ENCODE measurements around the gene PIP5K1C.
"Not testable (repeated sequence)": the region's sequence is repeated elsewhere in the genome, so short reads cannot be mapped to it uniquely, and the experiment has no call there.

Gene PIP5K1C

DNA sequence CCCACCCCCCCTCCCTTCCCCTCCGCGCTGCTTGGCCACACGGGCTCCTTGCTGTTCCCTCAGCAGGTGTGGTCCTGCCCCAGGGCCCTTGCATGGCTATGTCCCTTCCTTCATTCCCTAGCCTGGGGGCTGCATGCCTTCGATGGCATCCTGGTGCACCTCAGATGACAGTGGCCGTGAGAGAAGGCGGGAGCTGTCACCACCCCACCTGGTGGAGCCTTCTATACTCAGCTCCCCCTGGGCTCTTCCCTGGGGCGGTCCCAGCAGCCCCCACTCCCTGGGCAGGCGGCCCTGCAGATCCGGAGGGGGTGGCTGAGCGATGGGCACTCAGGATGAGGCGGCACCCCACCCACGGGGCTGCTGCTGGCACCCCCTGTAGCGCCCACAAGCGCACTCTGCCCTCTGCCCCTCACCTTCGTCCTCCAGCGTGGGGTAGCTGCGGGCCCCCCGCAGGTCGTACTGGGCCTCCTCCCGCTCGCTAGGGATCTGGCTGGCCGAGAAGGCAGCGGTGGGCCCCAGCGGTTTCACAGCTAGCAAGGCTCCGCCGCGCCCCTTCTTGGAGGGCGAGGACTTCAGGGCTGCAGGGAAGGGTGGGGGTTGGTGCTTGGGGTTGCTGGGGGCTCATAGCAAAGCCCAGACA lies 56.5 kb downstream of the PIP5K1C start:
- no peak for DNase-seq

DNA sequence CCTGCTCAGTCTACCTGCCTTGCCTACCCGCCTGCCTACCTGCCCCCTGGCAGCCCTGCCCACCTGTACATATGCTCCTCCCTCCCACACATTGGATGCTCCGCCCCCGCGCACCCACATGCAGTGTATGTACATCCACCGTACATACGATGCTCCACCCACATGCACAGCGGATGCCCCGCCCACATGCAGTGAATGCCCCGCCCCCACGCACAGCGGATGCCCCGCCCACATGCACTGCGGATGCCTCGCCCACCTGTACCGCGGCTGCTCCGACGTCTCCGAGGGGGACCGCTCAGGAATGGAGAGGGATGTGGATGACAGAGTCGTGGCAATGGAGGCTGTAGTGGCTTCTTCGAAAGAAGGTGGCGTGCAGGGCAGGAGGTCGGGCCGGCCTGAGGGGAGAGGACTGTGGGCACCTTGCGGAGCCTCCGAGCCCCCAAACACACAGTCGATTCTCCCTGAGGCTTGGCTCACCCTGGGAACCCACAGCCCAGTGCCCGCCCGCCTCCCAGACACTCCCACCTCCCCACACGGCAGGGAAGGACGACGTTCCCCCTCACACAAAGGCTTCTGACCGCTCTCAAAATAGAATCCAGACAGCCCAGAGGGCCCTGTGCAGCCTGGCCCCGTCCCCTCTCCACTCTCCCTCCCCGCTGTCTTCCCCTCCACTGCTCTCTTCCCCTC lies 57.1 kb downstream of the PIP5K1C start:
- peak; percentile 40 for DNase-seq

DNA sequence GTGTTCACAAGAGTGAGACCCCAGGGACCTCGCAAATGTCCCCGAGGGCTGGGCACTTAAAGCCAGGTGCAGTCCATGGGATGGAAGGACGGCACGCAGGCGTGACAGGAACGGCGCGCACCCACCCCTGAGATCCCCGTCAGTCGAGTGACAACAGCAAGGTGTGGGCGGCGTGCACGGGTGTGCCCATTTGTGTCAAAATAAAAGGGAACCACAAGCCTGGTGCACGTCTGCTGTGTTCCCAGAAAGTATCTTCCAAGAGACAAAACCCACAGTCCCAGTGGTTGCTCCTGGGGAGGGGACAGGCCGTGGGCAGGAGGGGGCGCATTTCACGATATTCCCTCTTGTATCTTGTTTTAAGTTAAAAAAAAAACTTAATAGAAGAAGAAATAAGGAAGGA lies 58.0 kb downstream of the PIP5K1C start:
- DNase-seq = no peak

DNA sequence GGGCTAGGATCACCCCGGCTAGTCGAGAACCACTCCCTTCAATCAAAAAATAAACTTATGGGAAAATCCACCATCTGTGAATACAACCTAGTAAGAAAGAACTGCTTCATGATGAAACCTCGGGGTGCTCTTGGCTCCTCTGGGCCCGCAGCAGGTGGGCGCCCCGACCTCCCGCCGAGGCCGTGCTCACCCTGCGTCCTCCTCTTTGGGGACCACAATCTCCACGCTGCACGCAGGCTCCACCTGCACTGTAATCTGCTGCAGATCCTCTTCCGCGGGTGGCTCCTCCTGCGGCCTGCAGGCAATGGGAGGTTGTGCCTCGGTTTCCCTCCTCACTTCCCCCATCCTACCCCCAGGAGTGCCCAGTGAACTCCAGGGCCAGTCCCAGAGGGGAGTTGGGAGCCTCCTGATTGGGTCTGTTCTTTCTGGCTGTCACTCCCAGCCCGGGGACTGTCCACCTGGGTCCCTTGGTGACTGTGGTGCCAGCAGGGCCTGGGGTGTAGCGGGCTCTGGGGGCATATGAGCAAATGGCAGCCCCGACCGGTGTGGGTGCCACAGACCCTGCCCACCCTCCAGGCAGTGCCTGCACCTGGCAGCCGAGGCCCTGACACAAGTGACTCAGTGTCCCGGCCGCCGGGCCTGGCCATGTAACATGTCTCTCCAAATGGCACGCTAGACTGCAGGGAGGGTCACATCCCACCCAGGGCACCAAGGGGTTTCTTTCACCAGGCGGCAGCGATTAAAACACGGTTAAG lies 58.6 kb downstream of the PIP5K1C start:
- DNase-seq = no peak

DNA sequence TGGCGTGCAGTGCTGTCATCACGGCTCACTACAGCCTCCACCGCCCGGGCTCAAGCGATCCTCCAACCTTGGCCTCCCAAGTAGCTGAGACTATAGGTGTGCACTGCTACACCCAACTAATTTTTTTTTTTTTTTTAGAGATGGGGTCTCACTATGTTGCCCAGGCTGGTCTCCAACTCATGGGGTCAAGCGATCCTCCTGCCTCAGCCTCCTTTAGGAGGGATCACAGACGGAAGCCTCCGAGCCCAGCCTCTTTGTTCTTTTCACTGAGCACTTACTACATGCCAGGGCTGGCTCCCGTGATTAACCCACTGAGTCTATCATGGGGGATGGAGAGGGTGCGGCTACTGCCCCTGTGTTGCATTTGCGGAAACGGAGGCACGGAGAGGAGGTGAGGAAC lies 60.8 kb downstream of the PIP5K1C start:
- no peak for DNase-seq

DNA sequence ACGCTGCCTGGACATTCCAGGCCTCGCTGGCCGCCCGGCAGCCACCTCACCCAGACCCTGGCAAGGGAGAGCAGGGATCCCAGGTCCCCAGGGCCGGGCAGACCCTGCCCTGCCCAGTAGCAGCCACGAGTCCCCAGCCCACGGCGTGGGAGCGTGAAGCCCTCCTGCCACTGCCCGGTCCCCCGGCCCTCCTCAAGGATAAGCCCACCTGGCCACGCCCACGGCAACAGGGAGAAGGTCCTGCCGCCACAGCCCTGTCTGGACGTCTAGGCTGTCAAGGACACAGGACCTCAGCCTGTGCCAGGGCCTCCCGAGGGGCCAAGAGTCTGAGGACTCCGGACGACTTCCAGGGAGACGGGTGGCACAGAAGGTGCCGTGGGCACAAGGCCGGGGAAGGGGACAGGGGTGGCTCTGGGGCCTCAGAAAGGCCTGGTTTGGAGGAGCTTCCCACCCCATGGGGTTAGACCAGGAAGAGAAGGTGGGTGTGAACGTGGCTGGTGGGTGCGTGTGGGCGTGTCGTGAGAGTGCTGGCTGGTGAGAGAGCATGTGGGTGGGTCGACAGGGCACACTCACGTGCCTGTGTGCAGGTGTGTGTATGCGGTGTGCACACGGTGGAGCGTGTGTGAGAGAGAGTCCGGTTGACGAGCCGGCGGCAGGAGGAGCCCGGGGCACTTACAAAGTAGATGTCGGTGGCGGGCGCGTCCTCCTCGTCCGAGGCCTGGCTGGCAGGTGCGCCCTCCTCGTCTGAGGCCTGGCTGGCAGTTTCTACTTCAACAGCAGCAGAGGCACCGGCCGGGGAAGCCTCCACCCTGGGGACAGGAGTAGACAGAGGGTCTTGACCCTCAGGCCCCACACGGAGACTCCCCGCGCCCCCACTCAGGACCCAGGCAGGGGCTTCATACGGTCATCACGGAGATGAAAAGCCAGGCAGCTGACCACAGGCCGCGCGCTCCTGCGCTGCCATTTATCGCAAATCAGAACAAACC lies 61.8 kb downstream of the PIP5K1C start:
- no peak for DNase-seq

GRCh38 chr19:3637621-3638020 lies 62.6 kb downstream of the PIP5K1C start:
- DNase-seq = no peak

- no peak for DNase-seq
These were observed 63.3 kb downstream of the PIP5K1C start for GRCh38 chr19:3636962-3637361.

GRCh38 chr19:3636506-3636905 lies 63.8 kb downstream of the PIP5K1C start:
- DNase-seq = no peak

DNA sequence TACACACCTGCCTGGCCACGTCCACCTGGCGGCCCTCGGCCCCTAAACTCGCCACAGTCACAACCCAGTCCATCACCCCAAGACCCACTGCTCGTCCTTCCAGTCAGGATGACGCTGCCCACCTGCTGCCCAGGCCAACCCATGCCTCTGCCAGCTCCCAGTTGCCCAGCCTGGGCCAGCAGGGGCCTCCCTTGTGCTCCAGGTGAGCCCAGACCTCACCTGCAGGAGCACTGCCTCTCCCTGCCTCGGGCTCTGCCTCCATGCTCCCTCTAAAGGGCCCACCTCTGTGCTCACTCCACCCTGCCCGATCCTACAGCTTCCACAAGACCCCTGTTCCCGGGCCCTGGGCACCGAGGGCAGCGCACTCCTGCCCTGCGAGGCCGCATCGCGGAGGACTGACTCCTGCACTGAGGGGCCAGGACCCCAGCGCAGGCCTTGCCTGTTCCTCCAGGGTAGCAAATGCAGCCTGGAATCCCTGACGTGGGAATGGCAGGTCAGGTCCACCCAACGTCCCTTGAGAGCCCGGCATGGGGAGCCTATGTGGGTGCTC lies 65.7 kb downstream of the PIP5K1C start:
- DNase-seq = no peak

GRCh38 chr19:3633559-3633988 lies 66.7 kb downstream of the PIP5K1C start:
- no peak for DNase-seq

DNA sequence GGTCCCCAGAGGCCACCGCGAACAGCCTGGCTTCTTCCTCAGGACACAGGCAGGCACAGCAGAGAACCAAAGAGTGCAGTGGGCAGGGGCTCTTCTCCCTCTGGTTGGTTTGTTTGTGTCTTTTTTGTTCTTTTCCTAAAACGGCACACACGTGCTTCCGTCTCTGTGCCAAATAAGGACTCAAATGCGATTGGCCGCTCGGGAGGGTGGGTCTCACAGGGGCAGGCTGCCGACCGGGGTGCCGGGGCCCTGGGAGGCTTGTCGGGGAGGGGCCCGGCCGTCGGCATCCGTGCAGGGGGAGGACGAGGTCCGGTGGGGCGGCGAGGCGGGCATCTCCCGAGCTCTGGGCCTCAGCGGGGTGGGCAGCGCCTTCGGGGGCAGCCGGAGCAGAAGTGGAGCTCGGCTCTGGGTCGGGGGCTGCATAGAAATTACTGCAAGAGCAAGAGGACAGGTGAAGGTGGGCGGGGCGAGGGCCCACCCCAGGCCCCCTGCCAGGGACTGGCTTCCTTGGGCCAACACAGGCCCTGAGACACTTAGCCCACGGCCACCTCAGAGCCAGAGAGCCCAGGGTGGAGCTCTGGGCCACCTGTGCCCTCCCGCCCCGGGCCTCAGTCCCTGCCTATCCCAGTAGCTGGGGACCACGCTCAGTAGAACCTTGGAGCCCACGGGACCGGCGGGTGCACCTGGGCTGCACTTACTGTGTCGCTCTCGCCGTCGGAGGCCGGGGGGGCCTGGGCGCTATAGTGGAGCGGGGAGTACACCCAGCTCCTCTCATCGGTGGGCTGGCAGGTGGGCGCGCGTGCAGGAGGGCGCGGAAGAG lies 67.3 kb downstream of the PIP5K1C start:
- DNase-seq = no peak

GRCh38 chr19:3632098-3632497 lies 68.2 kb downstream of the PIP5K1C start:
- DNase-seq = no peak

- DNase-seq = no peak
These were observed 69.0 kb downstream of the PIP5K1C start for GRCh38 chr19:3631053-3631861.

GRCh38 chr19:3628766-3629165 lies 71.5 kb downstream of the PIP5K1C start:
- DNase-seq = not testable (repeated sequence)

DNA sequence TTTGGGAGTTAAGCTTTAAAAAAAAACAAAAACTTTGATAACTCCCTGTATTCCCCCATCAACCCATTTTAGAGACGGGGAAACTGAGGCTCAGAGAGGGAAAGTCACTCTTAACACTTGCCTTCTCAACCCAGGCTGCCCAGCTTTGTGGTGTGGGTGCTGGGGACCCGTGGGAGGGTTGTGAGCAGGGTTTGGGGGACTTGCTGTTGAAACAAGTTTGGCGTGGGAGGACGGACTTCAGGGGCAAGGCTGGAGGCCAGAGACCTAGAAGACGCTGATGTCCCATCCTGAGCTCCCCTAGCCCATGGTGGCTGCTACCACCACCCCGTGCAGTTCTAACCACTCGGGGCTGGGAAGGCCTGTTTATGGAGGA lies 72.9 kb downstream of the PIP5K1C start:
- no peak for DNase-seq

DNA sequence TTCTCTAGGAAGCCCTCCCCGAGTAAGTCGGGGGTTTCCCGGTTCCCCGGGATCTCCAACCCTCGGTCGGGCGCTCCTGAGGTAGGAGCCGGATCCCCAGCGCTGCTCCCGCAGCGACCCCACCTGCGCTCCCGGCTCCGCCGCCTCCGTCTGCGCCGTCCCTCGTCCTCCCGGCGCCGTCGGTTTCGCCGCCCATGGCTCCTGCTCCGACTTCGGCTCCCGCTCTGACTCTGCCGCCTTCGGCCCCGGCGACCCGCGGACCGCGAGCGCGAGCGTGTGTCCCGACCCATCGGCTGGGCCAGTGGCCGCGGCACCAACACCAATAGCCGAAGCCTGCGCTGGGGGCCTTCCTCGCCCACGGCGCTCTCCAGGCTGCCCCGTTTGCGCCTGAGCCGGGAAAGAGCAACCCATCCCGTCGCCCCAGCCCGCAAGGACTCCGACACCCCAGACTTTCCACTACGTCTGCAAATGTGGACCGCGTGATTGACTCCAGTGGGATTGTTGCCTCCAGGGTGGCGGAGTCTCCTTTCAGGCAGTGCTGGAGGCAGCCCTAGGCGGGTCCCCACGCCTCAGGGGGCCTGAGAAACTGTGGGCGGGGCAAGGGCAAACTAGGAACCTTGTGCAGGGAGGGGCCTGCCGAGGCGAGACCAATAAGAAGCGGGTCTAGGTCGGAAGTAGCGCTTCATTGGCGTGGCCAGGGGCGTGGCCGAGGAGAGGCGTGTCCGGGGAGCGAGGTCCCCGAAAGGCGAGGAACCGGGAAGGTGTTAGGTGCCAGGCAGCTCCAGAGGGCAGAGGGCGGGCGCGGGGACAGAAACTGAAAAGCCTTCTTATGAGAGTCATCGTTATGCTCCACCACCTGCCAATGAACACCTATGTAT lies 73.6 kb downstream of the PIP5K1C start, which contains the start of gene CACTIN:
CACTIN (minus strand) TSS at position 318 of the 878 bp plus-strand sequence; CDS start at position 290, 28 bp downstream.
- DNase-seq = peak; percentile 99

DNA sequence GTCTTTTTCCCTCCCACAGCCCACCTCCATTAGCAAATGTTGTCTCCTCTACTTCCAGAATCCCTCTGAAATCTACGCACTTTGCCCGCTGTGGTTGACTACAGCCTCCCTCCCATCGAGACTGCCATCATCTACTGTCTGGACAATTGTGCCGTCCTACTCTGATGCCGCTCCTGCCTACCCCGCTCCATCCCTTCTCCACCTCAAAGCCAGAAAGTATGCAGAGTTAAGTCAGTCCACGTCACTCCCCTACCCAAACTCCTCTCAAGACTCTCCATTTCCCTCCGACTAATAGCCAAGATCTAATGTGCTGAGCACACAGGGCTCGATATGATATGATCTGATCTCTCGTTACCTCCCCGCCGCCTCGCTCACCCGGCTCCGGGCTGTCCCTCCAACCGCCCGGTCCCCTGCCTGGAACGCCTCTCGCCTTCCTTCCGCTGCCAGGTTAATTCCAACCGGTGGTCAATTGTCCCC lies 74.2 kb downstream of the PIP5K1C start:
- peak; percentile 59 for DNase-seq

- DNase-seq = no peak
These were observed 76.6 kb downstream of the PIP5K1C start for GRCh38 chr19:3623716-3624115.
